Stimulated activated CD4-positive, alpha-beta T cell treated with anti-CD3 and anti-CD28 coated beads, Interleukin-15, amount 100 ng/mL, for 1 hour (primary cell): ENCODE data around the gene ALDH9A1.

Experiments
- DNase-seq, 2 donors: peaks; one replicate each; pipeline ENCODE4 v3.0.0-alpha.2; 2020; ENCODE audit warnings: low read depth in 1 of 2, low spot score in 1 of 2

The ALDH9A1 gene

DNA sequence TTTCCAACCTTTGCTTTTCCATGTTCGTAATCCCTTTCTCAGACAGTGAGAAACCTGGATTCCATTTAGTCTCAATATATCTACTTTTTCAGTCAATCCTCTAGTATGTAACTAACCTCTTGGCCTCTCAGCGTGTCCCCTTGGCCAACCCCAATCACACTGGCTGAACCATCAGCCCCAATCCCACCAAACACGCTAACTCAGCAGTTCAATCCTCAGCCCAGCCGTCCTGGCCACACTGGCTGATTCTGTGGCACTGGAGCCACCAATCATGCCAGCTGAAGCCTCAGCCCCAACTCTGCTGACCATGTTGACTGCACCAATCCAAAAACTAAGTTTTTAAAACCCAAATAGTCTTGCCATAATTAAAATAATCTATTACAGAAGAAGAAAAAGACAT, 73.9 kb downstream of the ALDH9A1 start:
- no peak for DNase-seq

DNA sequence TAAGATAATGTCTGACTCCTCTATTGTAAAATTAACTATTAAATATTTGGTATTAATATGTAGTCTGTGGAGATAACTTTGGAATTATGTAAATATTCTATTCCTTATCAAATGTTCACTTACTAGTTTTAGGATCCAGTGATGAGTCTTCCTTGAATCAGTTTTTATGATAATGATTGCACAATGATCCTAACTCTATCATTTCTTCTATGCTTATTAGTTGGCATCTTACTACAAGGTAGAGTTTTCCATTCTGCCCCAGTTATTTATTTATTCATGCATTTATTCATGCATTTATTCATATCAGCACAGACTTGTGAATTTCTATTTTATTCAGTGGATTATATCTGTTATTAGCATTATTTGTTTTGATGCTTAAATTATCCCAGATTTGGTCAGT, 74.7 kb downstream of the ALDH9A1 start:
- no peak for DNase-seq

DNA sequence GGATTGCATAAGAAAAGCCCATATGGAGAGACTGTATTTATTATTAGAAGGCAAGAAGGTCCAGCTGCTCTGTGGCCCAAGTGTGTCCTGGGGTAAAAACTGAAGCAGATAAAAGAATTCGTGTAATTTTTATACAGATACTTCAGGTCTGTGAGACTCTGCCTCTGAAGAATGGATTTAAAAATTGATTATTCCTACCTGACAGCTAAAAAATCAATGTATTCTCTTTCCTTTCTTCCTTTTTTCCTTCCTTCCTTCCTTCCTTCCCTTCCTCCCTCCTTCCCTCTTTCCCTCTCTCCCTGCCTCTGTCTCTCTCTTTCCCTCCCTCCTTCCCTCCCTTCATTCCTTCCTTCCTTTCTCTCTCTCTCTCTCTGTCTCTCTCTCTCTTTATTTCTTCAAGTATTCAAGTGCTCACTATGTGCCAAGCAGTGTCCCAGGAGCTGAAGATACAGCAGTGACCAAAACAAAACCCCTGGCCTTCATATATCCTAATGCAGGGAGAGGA, 78.7 kb downstream of the ALDH9A1 start:
- no peak for DNase-seq

DNA sequence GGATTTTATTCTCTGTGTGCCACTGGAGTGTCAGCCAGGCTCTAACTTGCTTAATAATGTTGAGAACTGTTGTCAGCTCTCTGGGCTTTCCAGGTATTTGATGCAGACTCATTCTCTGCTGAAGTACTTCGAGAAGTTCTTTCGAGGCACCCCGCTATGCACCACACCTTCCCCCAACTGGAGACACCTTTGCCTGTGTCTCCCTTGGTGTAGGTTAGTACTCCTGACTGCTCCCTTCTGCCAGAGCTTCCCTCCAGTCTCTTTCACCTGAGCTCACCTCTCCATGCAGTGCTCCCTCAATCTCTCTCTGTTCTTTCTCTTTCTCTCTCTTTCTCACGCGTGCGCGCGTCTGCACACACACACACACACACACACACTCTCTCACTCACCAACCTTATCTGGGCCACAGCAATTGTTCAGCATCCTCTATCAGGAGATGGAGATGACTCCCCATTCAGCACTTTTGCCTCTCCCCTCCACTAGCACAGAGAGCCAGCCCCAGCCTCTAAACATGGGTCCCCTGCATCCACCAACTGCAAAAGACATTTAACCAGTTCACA, 81.3 kb downstream of the ALDH9A1 start:
- no peak for DNase-seq

DNA sequence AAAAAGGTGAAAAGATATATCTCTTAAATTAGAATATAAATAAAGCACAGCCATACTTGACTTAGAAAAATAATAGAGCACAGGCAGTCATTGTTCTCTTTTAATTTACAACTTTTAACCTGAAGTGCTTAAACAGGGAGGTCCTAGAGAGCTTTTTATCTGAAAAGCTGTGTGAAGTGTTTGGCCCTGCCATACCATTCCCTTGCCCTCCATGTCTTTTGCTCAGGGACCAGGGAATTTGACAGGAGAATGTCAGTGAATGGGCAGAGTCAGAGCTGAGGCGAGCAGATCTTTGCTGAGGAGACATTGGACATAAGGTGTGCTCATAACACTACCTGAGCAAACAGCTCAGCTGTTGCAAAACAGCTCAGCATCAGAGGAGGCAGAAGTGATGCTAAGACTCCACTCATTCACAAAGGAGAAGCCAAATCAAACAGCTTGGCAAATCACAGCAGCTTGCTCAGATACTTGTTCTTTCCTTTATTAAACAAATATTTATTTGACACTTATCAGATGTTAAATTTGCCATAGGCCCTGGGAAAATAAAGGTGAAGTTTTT, 82.2 kb downstream of the ALDH9A1 start:
- DNase-seq = no peak
